AG09319 (cell line): Measurements from ENCODE around the gene P2RX7.
A peak's percentile ranks its signal among the peaks of the same experiment; 100 is the strongest.

Source experiments
- DNase-seq: peaks from one replicate; pipeline ENCODE4 v3.0.0-alpha.2; 2010; ENCODE audit warnings: low read depth; ENCODE audit errors: extremely low read depth
- CTCF ChIP-seq: IDR thresholded peaks from 2 replicates; pipeline ENCODE4 v1.5.1; 2011; ENCODE audit warnings: low read depth, mild to moderate bottlenecking, inconsistent platforms, low read length, moderate library complexity

Gene P2RX7

GRCh38 chr12:121095544-121096198 is 37.0 kb upstream of the P2RX7 start:
- TF ChIP-seq CTCF, result peak; percentile 89
- DNase-seq, result peak; percentile 16

GRCh38 chr12:121096199-121096798 is 36.4 kb upstream of the P2RX7 start:
- DNase-seq, result no peak
- TF ChIP-seq CTCF, result no peak

GRCh38 chr12:121099779-121100178 is 32.9 kb upstream of the P2RX7 start:
- no peak for DNase-seq
- TF ChIP-seq CTCF, result no peak

- no peak for TF ChIP-seq CTCF
- no peak for DNase-seq
These were observed 30.4 kb upstream of the P2RX7 start for GRCh38 chr12:121102307-121102706.

GRCh38 chr12:121107681-121108080 is 25.0 kb upstream of the P2RX7 start:
- no peak for DNase-seq
- TF ChIP-seq CTCF, result no peak

GRCh38 chr12:121108492-121108891 is 24.2 kb upstream of the P2RX7 start:
- DNase-seq, result no peak
- TF ChIP-seq CTCF, result no peak

GRCh38 chr12:121110211-121110940 is 22.3 kb upstream of the P2RX7 start:
- DNase-seq, result no peak
- peak; percentile 95 for TF ChIP-seq CTCF
